ENCODE results near the gene ACOX1. TPM values are rescaled to one million over a fixed set of nuclear protein-coding genes. Genes with fewer than 3 reads are reported as not detected.

Gene ACOX1
- total and polyA plus RNA-seq, 2 donors from 2014 or later: 24.7 to 60.6 TPM

- FAIRE-seq (no peak), DNase-seq (no peak)
- Histone ChIP-seq H3K36me3 (ENCODE audit: control insufficient read depth in 2 of 3, insufficient read depth in 3 of 3, low read length in 3 of 3) (peaks cover 0 to 1% (median 0%) of the 10 kb centered on the region in 3 donors), H3K9ac (ENCODE audit: low read length in 3 of 3) (no peak overlapping the region), H3K27ac (ENCODE audit: low read depth in 2 of 2, low read length in 2 of 2) (no peak overlapping the region), H3K27me3 (ENCODE audit: control insufficient read depth, insufficient read depth, low read length) (no peaks in the 10 kb centered on the region), H3K4me1 (ENCODE audit: control insufficient read depth in 2 of 3, insufficient read depth in 2 of 3, low read depth in 1 of 3, low read length in 3 of 3) (no peaks in the 10 kb centered on the region), H3K4me3 (ENCODE audit: low read length in 3 of 3) (no peak overlapping the region), H3K9me3 (ENCODE audit: control insufficient read depth in 2 of 3, insufficient read depth in 1 of 3, low read length in 3 of 3) (no peaks in the 10 kb centered on the region)
- intact Hi-C loops (cut with DNase I): no loop called here
- TF ChIP-seq, protein P1, sequence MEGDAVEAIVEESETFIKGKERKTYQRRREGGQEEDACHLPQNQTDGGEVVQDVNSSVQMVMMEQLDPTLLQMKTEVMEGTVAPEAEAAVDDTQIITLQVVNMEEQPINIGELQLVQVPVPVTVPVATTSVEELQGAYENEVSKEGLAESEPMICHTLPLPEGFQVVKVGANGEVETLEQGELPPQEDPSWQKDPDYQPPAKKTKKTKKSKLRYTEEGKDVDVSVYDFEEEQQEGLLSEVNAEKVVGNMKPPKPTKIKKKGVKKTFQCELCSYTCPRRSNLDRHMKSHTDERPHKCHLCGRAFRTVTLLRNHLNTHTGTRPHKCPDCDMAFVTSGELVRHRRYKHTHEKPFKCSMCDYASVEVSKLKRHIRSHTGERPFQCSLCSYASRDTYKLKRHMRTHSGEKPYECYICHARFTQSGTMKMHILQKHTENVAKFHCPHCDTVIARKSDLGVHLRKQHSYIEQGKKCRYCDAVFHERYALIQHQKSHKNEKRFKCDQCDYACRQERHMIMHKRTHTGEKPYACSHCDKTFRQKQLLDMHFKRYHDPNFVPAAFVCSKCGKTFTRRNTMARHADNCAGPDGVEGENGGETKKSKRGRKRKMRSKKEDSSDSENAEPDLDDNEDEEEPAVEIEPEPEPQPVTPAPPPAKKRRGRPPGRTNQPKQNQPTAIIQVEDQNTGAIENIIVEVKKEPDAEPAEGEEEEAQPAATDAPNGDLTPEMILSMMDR (IDR thresholded peaks at IDR 0.05; ENCODE audit: borderline replicate concordance, extremely low read depth, insufficient read depth): no peak
Measured at GRCh38 chr17:75932852-75933251, 46.1 kb downstream of the ACOX1 start.

GRCh38 chr17:75931062-75931461 lies 47.9 kb downstream of the ACOX1 start:
- intact Hi-C loops (cut with DNase I): no loop called here
- H3K27ac ChIP-seq (ENCODE audit: low read depth in 2 of 2, low read length in 2 of 2): no peak overlapping the region
- no peak overlapping the region for H3K9ac ChIP-seq (ENCODE audit: low read length in 3 of 3)
- no peaks in the 10 kb centered on the region for H3K27me3 ChIP-seq (ENCODE audit: control insufficient read depth, insufficient read depth, low read length)
- DNase-seq: peak in 1 of 5 donors; percentile 18
- no peak overlapping the region for H3K4me3 ChIP-seq (ENCODE audit: low read length in 3 of 3)
- H3K4me1 ChIP-seq (ENCODE audit: control insufficient read depth in 2 of 3, insufficient read depth in 2 of 3, low read depth in 1 of 3, low read length in 3 of 3): no peaks in the 10 kb centered on the region
- peaks cover 0 to 5% (median 3%) of the 10 kb centered on the region in 3 donors for H3K36me3 ChIP-seq (ENCODE audit: control insufficient read depth in 2 of 3, insufficient read depth in 3 of 3, low read length in 3 of 3)
- no peaks in the 10 kb centered on the region for H3K9me3 ChIP-seq (ENCODE audit: control insufficient read depth in 2 of 3, insufficient read depth in 1 of 3, low read length in 3 of 3)
- TF ChIP-seq, protein P1 (IDR thresholded peaks at IDR 0.05; ENCODE audit: borderline replicate concordance, extremely low read depth, insufficient read depth): no peak
- FAIRE-seq: no peak

- H3K27me3 ChIP-seq (ENCODE audit: control insufficient read depth, insufficient read depth, low read length): no peaks in the 10 kb centered on the region
- no peak overlapping the region for H3K27ac ChIP-seq (ENCODE audit: low read depth in 2 of 2, low read length in 2 of 2)
- intact Hi-C loops (cut with DNase I): no loop called here
- no peak overlapping the region for H3K4me3 ChIP-seq (ENCODE audit: low read length in 3 of 3)
- TF ChIP-seq, protein P1 (IDR thresholded peaks at IDR 0.05; ENCODE audit: borderline replicate concordance, extremely low read depth, insufficient read depth): no peak
- H3K4me1 ChIP-seq (ENCODE audit: control insufficient read depth in 2 of 3, insufficient read depth in 2 of 3, low read depth in 1 of 3, low read length in 3 of 3): peaks cover 0 to 7% (median 0%) of the 10 kb centered on the region in 3 donors
- H3K9me3 ChIP-seq (ENCODE audit: control insufficient read depth in 2 of 3, insufficient read depth in 1 of 3, low read length in 3 of 3): no peaks in the 10 kb centered on the region
- FAIRE-seq: no peak
- H3K36me3 ChIP-seq (ENCODE audit: control insufficient read depth in 2 of 3, insufficient read depth in 3 of 3, low read length in 3 of 3): peaks cover 0 to 5% (median 3%) of the 10 kb centered on the region in 3 donors
- no peak for DNase-seq
- no peak overlapping the region for H3K9ac ChIP-seq (ENCODE audit: low read length in 3 of 3)
Measured at GRCh38 chr17:75927286-75927922, 51.6 kb downstream of the ACOX1 start.
